ENCODE data around the gene MAPK1.
"Not testable (repeated sequence)": the region's sequence is repeated elsewhere in the genome, so short reads cannot be mapped to it uniquely, and the experiment has no call there.

Gene MAPK1

GRCh38 chr22:21881841-21882753, 14.7 kb upstream of the MAPK1 start:
- no peak for DNase-seq

- DNase-seq, result no peak
Measured at GRCh38 chr22:21876486-21877176, 9.2 kb upstream of the MAPK1 start.

DNA sequence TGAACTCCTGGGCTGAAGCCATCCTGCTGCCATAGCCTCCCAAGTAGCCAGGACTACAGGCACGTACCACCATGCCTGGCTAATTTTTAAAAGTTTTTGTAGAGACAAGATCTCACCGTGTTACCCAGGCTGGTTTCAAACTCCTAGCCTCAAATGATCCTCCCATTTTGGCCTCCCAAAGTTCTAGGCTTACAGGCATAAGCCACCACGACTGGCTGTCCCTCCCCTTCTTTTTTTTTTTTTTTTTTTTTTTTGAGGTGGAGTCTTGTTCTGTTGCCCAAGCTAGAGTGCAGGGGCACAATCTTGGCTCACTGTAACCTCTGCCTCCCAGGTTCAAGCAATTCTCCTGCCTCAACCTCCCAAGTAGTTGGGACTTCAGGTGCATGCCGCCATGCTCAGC, 7.5 kb upstream of the MAPK1 start:
- DNase-seq, result not testable (repeated sequence)

GRCh38 chr22:21873619-21874018, 6.2 kb upstream of the MAPK1 start:
- DNase-seq, result no peak

- DNase-seq, result not testable (repeated sequence)
Measured at GRCh38 chr22:21872741-21873140, 5.3 kb upstream of the MAPK1 start.

GRCh38 chr22:21868651-21869050, 1.2 kb upstream of the MAPK1 start:
- no peak for DNase-seq

DNA sequence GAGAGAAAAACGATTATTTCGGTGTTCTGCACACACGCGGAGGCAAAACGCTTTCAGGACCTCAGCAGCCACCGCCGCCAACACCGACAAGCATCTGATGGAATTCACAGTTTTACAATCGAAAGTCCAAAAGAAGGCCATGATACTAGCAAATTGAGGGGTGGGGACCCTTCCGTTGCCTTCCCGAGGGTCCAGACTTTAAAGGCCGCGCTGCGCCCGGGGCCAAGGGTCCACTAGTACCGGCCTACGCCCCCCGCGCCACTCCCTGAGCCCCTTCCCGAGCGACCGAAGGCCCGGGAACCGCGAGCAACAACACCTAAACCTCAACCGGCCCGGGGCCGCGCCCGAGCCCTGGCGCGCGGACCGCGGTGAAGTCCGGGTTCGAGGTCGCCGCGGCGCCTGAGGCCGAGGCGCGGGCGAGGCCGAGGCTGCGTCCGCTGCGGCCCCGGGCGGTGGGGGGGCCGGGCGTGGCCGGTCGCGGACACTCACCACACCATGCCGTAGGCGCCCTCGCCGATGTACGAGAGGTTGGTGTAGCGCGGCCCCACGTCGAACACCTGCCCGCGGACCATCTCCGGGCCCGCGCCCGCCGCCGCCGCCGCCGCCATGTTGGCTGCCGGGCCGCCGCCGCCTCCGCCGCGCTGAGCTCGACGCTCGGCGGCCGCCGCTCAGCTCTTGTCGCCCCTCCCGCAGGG, 465 bp downstream of the MAPK1 start:
- no peak for DNase-seq

DNA sequence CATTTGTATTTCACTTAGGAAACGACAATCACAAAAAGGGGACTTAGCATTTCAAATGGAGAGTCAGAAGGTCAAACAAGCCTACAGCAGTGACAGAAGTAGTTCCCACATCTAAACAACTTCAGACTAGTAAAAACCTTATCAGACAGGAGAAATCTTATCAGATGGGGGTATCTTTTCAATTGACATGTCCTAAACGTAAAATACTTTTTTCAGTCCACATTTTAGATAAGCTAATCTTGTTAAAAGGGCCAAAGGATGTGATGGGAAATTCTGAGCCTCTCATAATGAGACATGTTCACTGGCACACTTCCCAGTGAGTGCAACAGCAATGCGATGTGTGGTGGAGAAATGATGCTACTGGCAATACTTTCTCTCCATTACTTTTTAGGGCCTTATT, 2.4 kb downstream of the MAPK1 start:
- no peak for DNase-seq

DNA sequence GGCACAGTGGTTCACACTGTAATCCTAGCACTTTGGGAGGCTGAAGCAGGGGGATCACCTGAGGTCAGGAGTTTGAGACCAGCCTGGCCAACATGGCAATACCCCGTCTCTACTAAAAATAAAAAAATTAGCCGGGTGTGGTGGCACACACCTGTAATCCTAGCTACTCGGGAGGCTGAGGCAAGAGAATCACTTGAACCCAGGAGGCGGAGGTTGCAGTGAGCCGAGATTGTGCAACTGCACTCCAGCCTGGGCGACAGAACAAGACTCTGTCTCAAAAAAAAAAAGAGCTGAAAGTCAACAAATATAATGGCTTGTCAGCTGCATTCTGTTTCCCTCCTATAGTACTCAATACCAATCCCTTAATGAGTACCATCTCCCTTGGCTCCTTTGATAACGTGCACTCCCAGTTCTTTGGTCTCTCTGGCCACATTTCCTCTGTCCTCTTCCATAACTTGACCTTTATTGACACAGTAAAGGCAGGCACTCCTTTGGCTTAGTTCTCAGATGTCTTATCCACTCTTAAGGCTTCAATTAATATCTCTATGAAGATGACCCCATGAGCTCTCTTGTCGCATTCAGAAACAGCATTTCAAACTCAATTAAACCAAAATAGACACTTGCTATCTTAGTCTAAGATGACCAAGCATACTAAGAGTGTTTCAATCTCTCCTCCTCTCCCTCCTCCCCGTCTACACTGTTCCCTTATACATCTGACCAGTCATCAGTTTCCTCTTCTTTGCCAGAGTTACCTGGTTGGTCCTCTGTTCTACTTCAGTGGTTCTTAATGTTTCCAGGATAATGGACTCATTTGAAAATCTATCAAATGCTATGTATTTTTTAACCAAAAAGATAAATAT, 4.8 kb downstream of the MAPK1 start:
- DNase-seq, result no peak

GRCh38 chr22:21861851-21862250, 5.6 kb downstream of the MAPK1 start:
- DNase-seq, result no peak

GRCh38 chr22:21861264-21861848, 6.1 kb downstream of the MAPK1 start:
- DNase-seq, result no peak

DNA sequence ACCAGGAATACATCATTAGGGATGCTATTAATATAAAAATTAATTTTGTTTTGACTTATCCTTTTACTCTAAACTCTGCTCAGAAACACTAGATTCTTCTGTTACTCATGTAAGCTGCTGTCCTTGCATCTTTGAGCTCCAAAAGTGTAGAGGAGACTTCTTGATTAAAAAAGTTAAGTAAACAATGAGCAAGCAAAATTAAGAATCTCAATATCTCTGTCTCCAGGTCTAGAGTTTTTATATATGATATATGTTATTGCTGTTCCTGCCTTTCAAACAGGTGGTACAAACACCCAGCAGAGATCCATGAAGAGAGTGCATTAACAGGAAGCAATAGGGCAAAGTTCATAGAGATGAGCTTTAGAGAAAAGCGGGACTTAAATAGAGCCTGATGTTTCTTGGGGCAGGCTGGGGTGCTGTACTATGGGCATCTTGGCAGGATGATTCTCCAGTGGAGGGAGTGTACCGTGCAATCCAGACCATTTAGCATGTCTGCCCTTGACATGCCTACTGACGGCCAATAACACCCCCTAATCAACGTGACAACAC, 6.9 kb downstream of the MAPK1 start:
- no peak for DNase-seq

- DNase-seq, result no peak
Measured at GRCh38 chr22:21858025-21858764, 9.2 kb downstream of the MAPK1 start.

DNA sequence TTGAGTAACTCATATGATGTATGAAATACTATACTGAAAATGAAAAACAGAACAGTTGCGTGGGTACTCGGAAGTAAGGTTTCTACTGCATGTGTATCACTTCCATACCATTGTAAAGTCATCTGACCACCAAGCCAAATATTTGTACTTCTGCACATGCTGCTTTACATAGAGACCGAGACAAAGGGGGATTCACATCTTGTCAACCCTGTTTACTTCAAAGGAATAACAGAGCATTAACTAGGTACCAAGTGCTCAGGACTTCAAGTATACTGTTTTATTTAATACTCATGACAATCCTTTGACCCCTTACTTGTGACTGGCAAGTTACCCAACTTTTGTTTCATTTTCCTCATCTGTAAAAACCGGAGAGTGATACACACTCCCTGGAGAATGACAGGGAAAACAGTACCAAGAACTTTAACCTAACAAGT, 9.9 kb downstream of the MAPK1 start:
- no peak for DNase-seq

GRCh38 chr22:21856868-21857267, 10.6 kb downstream of the MAPK1 start:
- no peak for DNase-seq

GRCh38 chr22:21856197-21856596, 11.2 kb downstream of the MAPK1 start:
- DNase-seq, result no peak

GRCh38 chr22:21855676-21856075, 11.8 kb downstream of the MAPK1 start:
- DNase-seq, result no peak

DNA sequence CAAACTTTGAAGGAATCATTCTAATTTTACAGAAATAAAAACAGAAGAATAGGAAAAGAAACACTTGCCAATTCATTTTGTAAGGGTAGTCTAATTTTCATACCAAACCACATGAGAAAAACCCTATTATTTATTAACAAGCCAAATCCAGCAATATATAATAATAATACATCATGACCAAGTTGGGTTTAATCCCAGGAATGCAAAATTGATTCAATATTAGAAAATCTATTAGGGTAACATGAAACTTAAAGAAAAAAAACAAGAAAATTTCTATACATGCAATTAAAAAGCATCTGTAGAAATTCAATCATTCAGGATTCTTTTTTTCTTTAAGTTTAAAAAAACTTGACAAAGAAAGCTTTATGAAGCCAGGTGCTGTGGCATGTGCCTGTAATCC, 16.8 kb downstream of the MAPK1 start:
- no peak for DNase-seq

- DNase-seq, result no peak
Measured at GRCh38 chr22:21849489-21849888, 18.0 kb downstream of the MAPK1 start.

DNA sequence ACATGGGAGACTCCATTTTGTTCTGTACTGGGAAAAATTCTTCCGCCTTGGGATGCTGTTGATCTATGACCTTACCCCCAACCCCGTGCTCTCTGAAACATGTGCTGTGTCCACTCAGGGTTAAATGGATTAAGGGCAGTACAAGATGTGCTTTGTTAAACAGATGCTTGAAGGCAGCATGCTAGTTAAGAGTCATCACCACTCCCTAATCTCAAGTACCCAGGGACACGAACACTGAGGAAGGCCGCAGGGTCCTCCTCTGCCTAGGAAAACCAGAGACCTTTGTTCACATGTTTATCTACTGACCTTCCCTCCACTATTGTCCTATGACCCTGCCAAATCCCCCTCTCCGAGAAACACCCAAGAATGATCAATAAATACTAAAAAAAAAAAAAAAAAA, 19.4 kb downstream of the MAPK1 start:
- not testable (repeated sequence) for DNase-seq

Data from NCI-H2029 treated with DMSO at 0.1 percent for 48 hours (cell line).